ENCODE data around the gene AGBL4. TPM values are rescaled to one million over a fixed set of nuclear protein-coding genes. Genes with fewer than 3 reads are reported as not detected.

AGBL4 gene
- total RNA-seq, 1 experiment from 2014 or later = 0.33 TPM

GRCh38 chr1:49864581-49864980, 159.2 kb downstream of the AGBL4 start:
- Histone ChIP-seq H3K36me3 (ENCODE audit: low read depth, low read length) (no peaks in the 10 kb centered on the region), H3K9me2 (replicated peaks; ENCODE audit: low read length) (no peaks in the 10 kb centered on the region), H3K79me2 (ENCODE audit: low read length) (no peaks in the 10 kb centered on the region), H3F3A (ENCODE audit: low read length, unreplicated experiment) (no peaks in the 10 kb centered on the region), H2AFZ (ENCODE audit: low read length) (no peak overlapping the region), H3K4me3 (ENCODE audit: low read length) (no peak overlapping the region), H3K4me1 (ENCODE audit: insufficient read depth, low read length) (no peaks in the 10 kb centered on the region), H3K27me3 (ENCODE audit: low read length) (no peaks in the 10 kb centered on the region), H3K4me2 (ENCODE audit: low read length) (no peak overlapping the region), H3K9ac (ENCODE audit: low read length) (no peak overlapping the region), H3K27ac (ENCODE audit: low read length) (no peak overlapping the region), H4K20me1 (ENCODE audit: low read length) (no peaks in the 10 kb centered on the region), H3K9me3 (ENCODE audit: low read length) (no peaks in the 10 kb centered on the region)
- intact Hi-C loops (cut with micrococcal nuclease) = no loop called here
- ChIA-PET CTCF (no interaction called here), POLR2A (ENCODE audit: unreplicated experiment) (no interaction called here)
- TF ChIP-seq EZH2phosphoT487 (IDR thresholded peaks at IDR 0.05; ENCODE audit: borderline replicate concordance, low read length) = no peak
- no peak for TF ChIP-seq CTCF (conservative IDR thresholded peaks at IDR 0.05; ENCODE audit: low read depth, low read length)
- TF ChIP-seq EZH2 (IDR thresholded peaks at IDR 0.05; ENCODE audit: low read length, unreplicated experiment) = no peak
- BruUV-seq (replicated peaks) = no TSS peak
- DNase-seq (peak; percentile 7), ATAC-seq (no peak)

GRCh38 chr1:49854741-49855140, 169.0 kb downstream of the AGBL4 start:
- no peaks in the 10 kb centered on the region for H3F3A ChIP-seq (ENCODE audit: low read length, unreplicated experiment)

More at GRCh38 chr1:49854741-49855140, 169.0 kb downstream of the AGBL4 start:
- ATAC-seq (no peak), DNase-seq (no peak)
- intact Hi-C loops (cut with micrococcal nuclease) = no loop called here
- H4K20me1 ChIP-seq (ENCODE audit: low read length) = no peaks in the 10 kb centered on the region
- H3K9me2 ChIP-seq (replicated peaks; ENCODE audit: low read length) = no peaks in the 10 kb centered on the region
- H2AFZ ChIP-seq (ENCODE audit: low read length) = no peak overlapping the region
- no peak overlapping the region for H3K4me3 ChIP-seq (ENCODE audit: low read length)
- no peak overlapping the region for H3K4me2 ChIP-seq (ENCODE audit: low read length)
- no peaks in the 10 kb centered on the region for H3K36me3 ChIP-seq (ENCODE audit: low read depth, low read length)
- no peak for TF ChIP-seq EZH2 (IDR thresholded peaks at IDR 0.05; ENCODE audit: low read length, unreplicated experiment)
- TF ChIP-seq EZH2phosphoT487 (IDR thresholded peaks at IDR 0.05; ENCODE audit: borderline replicate concordance, low read length) = no peak
- TF ChIP-seq CTCF (conservative IDR thresholded peaks at IDR 0.05; ENCODE audit: low read depth, low read length) = no peak
- no peaks in the 10 kb centered on the region for H3K4me1 ChIP-seq (ENCODE audit: insufficient read depth, low read length)
- CTCF ChIA-PET = no interaction called here
- H3K79me2 ChIP-seq (ENCODE audit: low read length) = no peaks in the 10 kb centered on the region
- BruUV-seq (replicated peaks) = no TSS peak
- no peaks in the 10 kb centered on the region for H3K9me3 ChIP-seq (ENCODE audit: low read length)
- H3K9ac ChIP-seq (ENCODE audit: low read length) = no peak overlapping the region
- POLR2A ChIA-PET (ENCODE audit: unreplicated experiment) = no interaction called here
- H3K27ac ChIP-seq (ENCODE audit: low read length) = no peak overlapping the region
- no peaks in the 10 kb centered on the region for H3K27me3 ChIP-seq (ENCODE audit: low read length)
